ENCODE results near the gene CDH22. TPM values are rescaled to one million over a fixed set of nuclear protein-coding genes. Genes with fewer than 3 reads are reported as not detected.

The CDH22 gene
- polyA plus RNA-seq, 1 donor from 2014 or later: 2.1 TPM

GRCh38 chr20:46188866-46189541 is 119.3 kb downstream of the CDH22 start:
- Histone ChIP-seq H4K20me1 (ENCODE audit: insufficient read depth) (no peaks in the 10 kb centered on the region), H3K27me3 (ENCODE audit: insufficient read depth, low read depth, low read length) (no peaks in the 10 kb centered on the region), H3K27ac (ENCODE audit: low read length) (no peak overlapping the region), H2AFZ (ENCODE audit: low read depth, low read length) (no peak overlapping the region), H3F3A (ENCODE audit: insufficient read depth, low read length, poor library complexity, severe bottlenecking) (no peaks in the 10 kb centered on the region), H3K36me3 (ENCODE audit: insufficient read depth, low read length) (no peaks in the 10 kb centered on the region), H3K9ac (ENCODE audit: low read length) (no peak overlapping the region), H3K9me2 (ENCODE audit: insufficient read depth, low read length) (no peaks in the 10 kb centered on the region), H3K79me2 (replicated peaks; ENCODE audit: insufficient read depth, low read length) (no peaks in the 10 kb centered on the region), H3K4me2 (ENCODE audit: low read length) (no peak overlapping the region), H3K9me3 (ENCODE audit: low read length) (no peaks in the 10 kb centered on the region), H3K4me3 (ENCODE audit: low read length) (no peak overlapping the region)
- TF ChIP-seq POLR2AphosphoS5 (IDR thresholded peaks at IDR 0.05): no peak
- TF ChIP-seq RAD21 (conservative IDR thresholded peaks at IDR 0.05): no peak
- no peak for TF ChIP-seq EZH2 (IDR thresholded peaks at IDR 0.05; ENCODE audit: borderline replicate concordance, insufficient read depth, low read length, poor library complexity, severe bottlenecking)
- TF ChIP-seq CTCF (IDR thresholded peaks at IDR 0.05; ENCODE audit: poor library complexity, severe bottlenecking): no peak

GRCh38 chr20:46186210-46186609 is 122.1 kb downstream of the CDH22 start:
- Histone ChIP-seq H3K4me3 (ENCODE audit: low read length) (no peak overlapping the region), H3K9me2 (ENCODE audit: insufficient read depth, low read length) (no peaks in the 10 kb centered on the region), H3K79me2 (replicated peaks; ENCODE audit: insufficient read depth, low read length) (no peaks in the 10 kb centered on the region), H3K9me3 (ENCODE audit: low read length) (no peaks in the 10 kb centered on the region), H3K9ac (ENCODE audit: low read length) (no peak overlapping the region), H3F3A (ENCODE audit: insufficient read depth, low read length, poor library complexity, severe bottlenecking) (no peaks in the 10 kb centered on the region), H3K36me3 (ENCODE audit: insufficient read depth, low read length) (no peaks in the 10 kb centered on the region), H3K27ac (ENCODE audit: low read length) (no peak overlapping the region), H3K4me2 (ENCODE audit: low read length) (no peak overlapping the region), H2AFZ (ENCODE audit: low read depth, low read length) (no peak overlapping the region), H3K27me3 (ENCODE audit: insufficient read depth, low read depth, low read length) (no peaks in the 10 kb centered on the region), H4K20me1 (ENCODE audit: insufficient read depth) (no peaks in the 10 kb centered on the region)
- no peak for TF ChIP-seq REST (IDR thresholded peaks at IDR 0.05; ENCODE audit: borderline replicate concordance)
- TF ChIP-seq TAF1 (IDR thresholded peaks at IDR 0.05; ENCODE audit: low read depth): no peak
- no peak for TF ChIP-seq CTCF (IDR thresholded peaks at IDR 0.05; ENCODE audit: poor library complexity, severe bottlenecking)
- TF ChIP-seq SMC3 (conservative IDR thresholded peaks at IDR 0.05; ENCODE audit: poor library complexity): no peak
- TF ChIP-seq EP300 (conservative IDR thresholded peaks at IDR 0.05; ENCODE audit: poor library complexity, severe bottlenecking): no peak
- no peak for TF ChIP-seq EZH2 (IDR thresholded peaks at IDR 0.05; ENCODE audit: borderline replicate concordance, insufficient read depth, low read length, poor library complexity, severe bottlenecking)
- no peak for TF ChIP-seq POLR2AphosphoS5 (IDR thresholded peaks at IDR 0.05)
- no peak for TF ChIP-seq MXI1 (conservative IDR thresholded peaks at IDR 0.05; ENCODE audit: poor library complexity, severe bottlenecking)
- TF ChIP-seq RAD21 (conservative IDR thresholded peaks at IDR 0.05): no peak

All from neural cell (in vitro differentiated cells).